Naive thymus-derived CD4-positive, alpha-beta T cell (primary cell): Measurements from ENCODE around the gene ZNF670. TPM values are rescaled to one million over a fixed set of nuclear protein-coding genes. Genes with fewer than 3 reads are reported as not detected.

Experiments used
- ATAC-seq: fragments of 150-1000 bp; cut with Tn5 transposase; 2 replicates; pipeline ENCODE4 v1.10.0; 2021; ENCODE audit warnings: mild to moderate bottlenecking, moderate library complexity
- CTCF ChIA-PET: fragments of 350-600 bp; sonication (Branson Sonifier 250); formaldehyde crosslinking; loops from one replicate; lab custom pipeline; 2021; ENCODE audit warnings: antibody characterized with exemption; lab: Charles Lee
- POLR2A ChIA-PET: fragments of 350-600 bp; sonication (Branson Sonifier 250); formaldehyde crosslinking; loops from one replicate; lab custom pipeline; 2021; ENCODE audit warnings: antibody characterized with exemption, inconsistent platforms; lab: Charles Lee
- DNase-seq, 9 donors: peaks; one replicate each; pipeline versions ENCODE4 v3.0.0 to v3.0.0-alpha.2; 2020 to 2022; ENCODE audit warnings: mixed read lengths in 1 of 9
- H3K27ac ChIP-seq: one replicate; pipeline ENCODE4 v1.7.0; 2013; ENCODE audit warnings: mild to moderate bottlenecking, low read depth, low read length, moderate library complexity
- H3K27me3 ChIP-seq, 2 donors: one replicate each; pipeline ENCODE4 v1.7.0; 2013; ENCODE audit warnings: low read length in 2 of 2, mild to moderate bottlenecking in 2 of 2, moderate library complexity in 2 of 2; ENCODE audit not compliant: control insufficient read depth in 2 of 2, insufficient read depth in 2 of 2
- H3K36me3 ChIP-seq, 3 experiments: 1 replicate in 2 of 3; 2 replicates in 1 of 3; pipeline ENCODE4 v1.7.0; 2013; ENCODE audit warnings: low read length in 3 of 3, mild to moderate bottlenecking in 3 of 3, moderate library complexity in 1 of 3; ENCODE audit not compliant: insufficient read depth in 3 of 3, control insufficient read depth in 2 of 3
- H3K4me1 ChIP-seq, 2 donors: one replicate each; pipeline ENCODE4 v1.7.0; 2013; ENCODE audit warnings: low read length in 2 of 2, mild to moderate bottlenecking in 2 of 2, moderate library complexity in 1 of 2; ENCODE audit not compliant: control insufficient read depth in 2 of 2, insufficient read depth in 2 of 2
- H3K4me3 ChIP-seq: 2 replicates; pipeline ENCODE4 v1.7.0; 2013; ENCODE audit warnings: mild to moderate bottlenecking, low read length
- H3K9me3 ChIP-seq, 3 experiments: 1 replicate in 2 of 3; 2 replicates in 1 of 3; pipeline ENCODE4 v1.7.0; 2013; ENCODE audit warnings: low read length in 3 of 3; ENCODE audit not compliant: control insufficient read depth in 2 of 3
- H3K27ac Mint-ChIP-seq, 9 donors: one replicate each; pipeline ENCODE4 v1.8.0; 2020 to 2022; ENCODE audit warnings: mixed read lengths in 9 of 9, mild to moderate bottlenecking in 8 of 9, moderate library complexity in 5 of 9, inconsistent platforms in 2 of 9
- H3K27me3 Mint-ChIP-seq, 5 donors: one replicate each; pipeline ENCODE4 v1.8.0; 2021 to 2022; ENCODE audit warnings: mixed read lengths in 5 of 5, mild to moderate bottlenecking in 1 of 5
- H3K36me3 Mint-ChIP-seq, 5 donors: one replicate each; pipeline ENCODE4 v1.8.0; 2020 to 2022; ENCODE audit warnings: mixed read lengths in 5 of 5, mild to moderate bottlenecking in 3 of 5, inconsistent platforms in 1 of 5
- H3K4me1 Mint-ChIP-seq, 7 donors: one replicate each; pipeline ENCODE4 v1.8.0; 2020 to 2022; ENCODE audit warnings: mixed read lengths in 7 of 7, mild to moderate bottlenecking in 3 of 7, inconsistent platforms in 1 of 7
- H3K4me3 Mint-ChIP-seq, 10 donors: one replicate each; pipeline ENCODE4 v1.8.0; 2020 to 2022; ENCODE audit warnings: mild to moderate bottlenecking in 10 of 10, mixed read lengths in 10 of 10, moderate library complexity in 6 of 10, inconsistent platforms in 2 of 10
- H3K9me3 Mint-ChIP-seq, 11 donors: one replicate each; pipeline ENCODE4 v1.8.0; 2020 to 2022; ENCODE audit warnings: mixed read lengths in 11 of 11, mild to moderate bottlenecking in 4 of 11, inconsistent platforms in 1 of 11, moderate library complexity in 1 of 11
- intact Hi-C, 2 donors: fragments of 100-400 bp; cut with micrococcal nuclease; formaldehyde crosslinking; loops; one replicate each; pipeline ENCODE4 v1.15.1; 2023
- polyA plus RNA-seq, 2 donors: library from polyadenylated mRNA; unstranded; fragments of 300-500 nt; fragmentation: Illumina TruSeq; gene quantifications; one replicate each; pipeline ENCODE4 v1.2.3, GENCODE V29; 2021
- total RNA-seq, 6 experiments: library from RNA in 5 of 6; stranded (reverse) in 5 of 6; gene quantifications; 1 replicate in 5 of 6; 2 replicates in 1 of 6; pipeline ENCODE4 v1.2.3 and lab custom pipeline; 2021 to 2026

ZNF670 gene
- total and polyA plus RNA-seq, 7 experiments from 2014 or later: 0.56 to 4.0 (median 1.6) TPM

DNA sequence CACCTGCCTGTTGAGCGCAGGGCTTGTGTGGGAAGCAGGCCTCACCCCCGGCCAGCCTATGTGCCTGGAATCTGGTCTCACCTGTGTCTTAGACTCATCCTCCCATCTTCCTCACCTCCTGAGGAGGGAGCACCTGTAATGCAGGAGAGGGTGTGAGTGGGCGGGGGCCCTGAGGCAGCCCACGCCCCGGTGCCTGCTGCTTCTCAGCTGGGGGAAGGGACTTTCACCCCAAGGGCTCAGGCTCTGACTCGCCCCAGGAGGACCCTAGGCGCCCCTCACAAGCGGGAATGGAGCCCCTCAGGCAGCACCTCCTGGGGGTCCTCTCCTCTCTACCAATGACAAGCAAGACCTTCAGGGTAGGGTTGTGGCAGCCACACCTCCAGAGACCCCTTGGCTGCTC, 6.7 kb upstream of the ZNF670 start:
- H3K4me1 Mint-ChIP-seq: no peaks in the 10 kb centered on the region
- peaks cover 0 to 4% (median 0%) of the 10 kb centered on the region in 5 donors for H3K36me3 Mint-ChIP-seq
- ATAC-seq: no peak
- no peak overlapping the region for H3K4me3 Mint-ChIP-seq
- Histone ChIP-seq H3K9me3 (no peaks in the 10 kb centered on the region), H3K4me3 (no peak overlapping the region), H3K27me3 (no peaks in the 10 kb centered on the region), H3K4me1 (no peaks in the 10 kb centered on the region), H3K36me3 (no peaks in the 10 kb centered on the region), H3K27ac (no peak overlapping the region)
- no peak overlapping the region for H3K27ac Mint-ChIP-seq
- intact Hi-C loops: no loop called here
- ChIA-PET POLR2A (interaction anchor here (0.8 kb wide), 1 partner anchor 155 kb away, joined by 3 read pairs; no protein-coding TSS in a partner anchor), CTCF (no interaction called here)
- peaks cover 0 to 19% (median 0%) of the 10 kb centered on the region in 11 donors for H3K9me3 Mint-ChIP-seq
- peaks cover 0 to 12% (median 8%) of the 10 kb centered on the region in 5 donors for H3K27me3 Mint-ChIP-seq
- no peak for DNase-seq

GRCh38 chr1:247084771-247085170, 6.2 kb upstream of the ZNF670 start:
- CTCF ChIA-PET: no interaction called here
- Mint-ChIP-seq H3K27me3 (peaks cover 0 to 12% (median 8%) of the 10 kb centered on the region in 5 donors), H3K4me1 (peaks cover 0 to 3% (median under 1%) of the 10 kb centered on the region in 7 donors), H3K36me3 (peaks cover 0 to 4% (median 0%) of the 10 kb centered on the region in 5 donors), H3K27ac (no peak overlapping the region), H3K9me3 (peaks cover 0 to 19% (median 0%) of the 10 kb centered on the region in 11 donors), H3K4me3 (no peak overlapping the region)
- POLR2A ChIA-PET: interaction anchor here (0.8 kb wide), 1 partner anchor 154 kb away, joined by 3 read pairs; no protein-coding TSS in a partner anchor
- ATAC-seq (no peak), DNase-seq (no peak)
- Histone ChIP-seq H3K27ac (no peak overlapping the region), H3K4me1 (no peaks in the 10 kb centered on the region), H3K9me3 (no peaks in the 10 kb centered on the region), H3K36me3 (no peaks in the 10 kb centered on the region), H3K27me3 (no peaks in the 10 kb centered on the region), H3K4me3 (no peak overlapping the region)
- intact Hi-C loops: no loop called here

- Mint-ChIP-seq H3K4me3 (peak overlapping the region; percentile 84 to 95 (median 92)), H3K27ac (peak overlapping the region in 8 of 9 donors; percentile 26 to 91 (median 78)), H3K9me3 (peaks cover 0 to 20% (median 12%) of the 10 kb centered on the region in 11 donors), H3K36me3 (peaks cover 4 to 16% (median 11%) of the 10 kb centered on the region in 5 donors), H3K4me1 (peaks cover 9 to 35% (median 30%) of the 10 kb centered on the region in 7 donors), H3K27me3 (peaks cover 0 to 12% (median 8%) of the 10 kb centered on the region in 5 donors)
- POLR2A ChIA-PET: interaction anchor here (0.7 to 3.7 kb wide), 5 partner anchors 22 to 131 kb away, joined by 3 to 11 read pairs (median 5); partner anchors contain the start of gene ZNF669
- CTCF ChIA-PET: interaction anchor here (0.7 kb wide), 1 partner anchor 18 kb away, joined by 3 read pairs; no protein-coding TSS in a partner anchor
- Histone ChIP-seq H3K27me3 (no peaks in the 10 kb centered on the region), H3K27ac (peak overlapping the region; percentile 69), H3K4me3 (peak overlapping the region; percentile 72), H3K36me3 (peaks cover 0 to 5% (median 0%) of the 10 kb centered on the region in 3 experiments), H3K4me1 (peaks cover 6 to 8% of the 10 kb centered on the region in 2 donors), H3K9me3 (no peaks in the 10 kb centered on the region)
- intact Hi-C loops: loop anchor here in 1 of 2 donors (5.0 kb wide), 3 partner anchors 88 to 293 kb away; partner anchors contain the start of gene ZNF496
- DNase-seq (peak in 4 of 9 donors; percentile 8 to 52 (median 9)), ATAC-seq (no peak)
Measured at GRCh38 chr1:247079141-247079874, 697 bp upstream of the ZNF670 start.

GRCh38 chr1:247077876-247078257, 744 bp downstream of the ZNF670 start:
- ChIA-PET POLR2A (interaction anchor here (1.7 to 3.7 kb wide), 2 partner anchors 26 to 133 kb away, joined by 8 to 11 read pairs; partner anchors contain the start of gene ZNF669), CTCF (no interaction called here)
- intact Hi-C loops: loop anchor here (1.0 to 5.0 kb wide), 7 partner anchors 26 to 294 kb away; partner anchors contain the start of genes ZNF669 (in 2 of the 2) and ZNF496 (in 1 of the 2)
- H3K27ac ChIP-seq: peak overlapping the region; percentile 69
- peaks cover 6 to 8% of the 10 kb centered on the region in 2 donors for H3K4me1 ChIP-seq
- H3K4me3 ChIP-seq: peak overlapping the region; percentile 72
- H3K36me3 Mint-ChIP-seq: peaks cover 6 to 24% (median 21%) of the 10 kb centered on the region in 5 donors
- peaks cover 0 to 35% (median 17%) of the 10 kb centered on the region in 11 donors for H3K9me3 Mint-ChIP-seq
- peak; percentile 10 for ATAC-seq
- peaks cover 0 to 6% (median 0%) of the 10 kb centered on the region in 3 experiments for H3K9me3 ChIP-seq
- DNase-seq: peak in 3 of 9 donors; percentile 7 to 15 (median 10)
- peaks cover 0 to 5% (median 0%) of the 10 kb centered on the region in 3 experiments for H3K36me3 ChIP-seq
- H3K27me3 ChIP-seq: no peaks in the 10 kb centered on the region
- peaks cover 0 to 9% (median 5%) of the 10 kb centered on the region in 5 donors for H3K27me3 Mint-ChIP-seq
- peak overlapping the region; percentile 23 to 83 (median 71) for H3K27ac Mint-ChIP-seq
- H3K4me1 Mint-ChIP-seq: peaks cover 9 to 40% (median 32%) of the 10 kb centered on the region in 7 donors
- H3K4me3 Mint-ChIP-seq: peak overlapping the region; percentile 80 to 95 (median 92)

DNA sequence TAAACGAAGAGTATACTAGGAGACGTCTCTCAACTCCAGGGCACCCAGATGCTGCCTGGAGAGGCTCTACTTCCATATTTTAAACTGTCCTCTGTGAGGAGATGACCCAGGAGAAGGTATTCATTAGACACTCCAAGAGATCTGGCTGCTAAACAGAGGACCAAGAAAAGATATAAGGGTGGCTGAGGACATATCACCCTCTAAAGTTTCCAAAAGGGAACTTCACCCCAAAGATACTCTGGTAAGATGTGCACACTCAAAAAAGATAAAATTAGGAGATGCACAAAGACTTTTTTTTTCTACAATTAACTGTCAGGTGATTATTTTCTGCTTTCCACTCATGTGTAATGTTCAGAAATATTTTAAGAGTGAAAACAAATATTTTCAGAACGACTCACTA, 1.4 kb downstream of the ZNF670 start:
- CTCF ChIA-PET: no interaction called here
- DNase-seq: no peak
- Histone ChIP-seq H3K27ac (no peak overlapping the region), H3K9me3 (peaks cover 0 to 6% (median 0%) of the 10 kb centered on the region in 3 experiments), H3K4me1 (peaks cover 6 to 8% of the 10 kb centered on the region in 2 donors), H3K36me3 (peaks cover 0 to 5% (median 0%) of the 10 kb centered on the region in 3 experiments), H3K4me3 (peak overlapping the region; percentile 72), H3K27me3 (no peaks in the 10 kb centered on the region)
- Mint-ChIP-seq H3K27me3 (peaks cover 0 to 5% (median 2%) of the 10 kb centered on the region in 5 donors), H3K36me3 (peaks cover 6 to 22% (median 21%) of the 10 kb centered on the region in 5 donors), H3K9me3 (peaks cover 0 to 38% (median 15%) of the 10 kb centered on the region in 11 donors), H3K4me3 (peak overlapping the region; percentile 80 to 95 (median 92)), H3K27ac (peak overlapping the region in 6 of 9 donors; percentile 39 to 83 (median 81)), H3K4me1 (peaks cover 9 to 40% (median 32%) of the 10 kb centered on the region in 7 donors)
- ATAC-seq: no peak
- intact Hi-C loops: loop anchor here in 1 of 2 donors (5.0 kb wide), 3 partner anchors 90 to 295 kb away; partner anchors contain the start of gene ZNF496
- POLR2A ChIA-PET: no interaction called here

DNA sequence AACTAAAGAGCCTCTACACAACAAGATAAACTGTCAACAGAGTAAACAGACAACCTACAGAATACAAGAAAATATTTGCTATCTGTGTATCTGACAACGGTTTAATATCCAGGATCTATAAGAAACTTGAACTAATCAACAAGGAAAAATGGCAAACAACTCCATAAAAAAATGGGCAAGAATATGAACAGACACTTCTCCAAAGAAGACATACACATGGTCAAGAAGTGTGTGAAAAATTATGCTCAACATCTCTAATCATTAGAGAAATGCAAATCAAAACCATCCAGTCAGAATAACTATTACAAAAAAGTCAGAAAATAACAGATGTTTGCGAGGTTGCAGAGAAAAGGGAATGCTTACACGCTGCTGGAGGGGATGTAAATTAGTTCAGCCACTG, 8.0 kb downstream of the ZNF670 start:
- Mint-ChIP-seq H3K27ac (no peak overlapping the region), H3K36me3 (peaks cover 28 to 51% (median 40%) of the 10 kb centered on the region in 5 donors), H3K4me1 (peaks cover 0 to 8% (median 3%) of the 10 kb centered on the region in 7 donors), H3K4me3 (no peak overlapping the region), H3K27me3 (no peaks in the 10 kb centered on the region), H3K9me3 (peaks cover 19 to 81% (median 57%) of the 10 kb centered on the region in 11 donors)
- Histone ChIP-seq H3K36me3 (no peaks in the 10 kb centered on the region), H3K4me1 (no peaks in the 10 kb centered on the region), H3K9me3 (peaks cover 0 to 45% (median 10%) of the 10 kb centered on the region in 3 experiments), H3K27me3 (no peaks in the 10 kb centered on the region), H3K4me3 (no peak overlapping the region), H3K27ac (no peak overlapping the region)
- DNase-seq (no peak), ATAC-seq (no peak)
- intact Hi-C loops: no loop called here
- POLR2A ChIA-PET: no interaction called here
- CTCF ChIA-PET: no interaction called here
